GM18873 (cell line): ENCODE results near the gene C8B.

ENCODE experiments used
- ATAC-seq: cut with Tn5 transposase; IDR thresholded peaks from one replicate; pipeline ENCODE4 v1.9.1; 2021; ENCODE audit warnings: mild to moderate bottlenecking, moderate library complexity, moderate number of reproducible peaks; ENCODE audit not compliant: unreplicated experiment, low FRiP score

Gene C8B

GRCh38 chr1:56934430-56935060 is 31.3 kb downstream of the C8B start:
- ATAC-seq = no peak

- ATAC-seq = no peak
These were observed 32.2 kb downstream of the C8B start for GRCh38 chr1:56933606-56934005.

GRCh38 chr1:56933161-56933560 is 32.7 kb downstream of the C8B start:
- ATAC-seq = no peak

GRCh38 chr1:56931686-56932085 is 34.1 kb downstream of the C8B start:
- no peak for ATAC-seq

- no peak for ATAC-seq
These were observed 34.6 kb downstream of the C8B start for GRCh38 chr1:56931211-56931610.

GRCh38 chr1:56929492-56929891 is 36.3 kb downstream of the C8B start:
- no peak for ATAC-seq

GRCh38 chr1:56927986-56928385 is 37.8 kb downstream of the C8B start:
- no peak for ATAC-seq

GRCh38 chr1:56927171-56927570 is 38.6 kb downstream of the C8B start:
- no peak for ATAC-seq

GRCh38 chr1:56925193-56925592 is 40.6 kb downstream of the C8B start:
- no peak for ATAC-seq

- ATAC-seq = no peak
These were observed 41.7 kb downstream of the C8B start for GRCh38 chr1:56924116-56924515.

GRCh38 chr1:56923201-56923600 is 42.6 kb downstream of the C8B start:
- ATAC-seq = no peak

GRCh38 chr1:56922507-56922906 is 43.3 kb downstream of the C8B start:
- no peak for ATAC-seq

GRCh38 chr1:56922070-56922469 is 43.7 kb downstream of the C8B start:
- no peak for ATAC-seq

- no peak for ATAC-seq
These were observed 44.3 kb downstream of the C8B start for GRCh38 chr1:56921479-56921878.

GRCh38 chr1:56920591-56921001 is 45.2 kb downstream of the C8B start:
- no peak for ATAC-seq

GRCh38 chr1:56917356-56917755 is 48.5 kb downstream of the C8B start:
- no peak for ATAC-seq

GRCh38 chr1:56916630-56917029 is 49.2 kb downstream of the C8B start:
- ATAC-seq = no peak

GRCh38 chr1:56915960-56916359 is 49.9 kb downstream of the C8B start:
- ATAC-seq = no peak

GRCh38 chr1:56912325-56912724 is 53.5 kb downstream of the C8B start:
- no peak for ATAC-seq

GRCh38 chr1:56911098-56911938 is 54.5 kb downstream of the C8B start:
- ATAC-seq = no peak

GRCh38 chr1:56910441-56910985 is 55.3 kb downstream of the C8B start:
- ATAC-seq = no peak
